Upper lobe of right lung (tissue), 1 donor: ENCODE data around the gene ENPP7. TPM values are rescaled to one million over a fixed set of nuclear protein-coding genes. Genes with fewer than 3 reads are reported as not detected.

Experiments used
- ATAC-seq: fragments of 200-7000 bp; cut with Tn5 transposase; one replicate; pipeline ENCODE4 v1.9.1; 2020; ENCODE audit warnings: mild to moderate bottlenecking, moderate library complexity
- DNase-seq: peaks from one replicate; pipeline ENCODE4 v3.0.0-alpha.2; 2020
- H3K27ac ChIP-seq: fragments of 200-600 bp; one replicate; pipeline ENCODE4 v1.8.0; 2022
- H3K27me3 ChIP-seq: fragments of 200-600 bp; one replicate; pipeline ENCODE4 v1.8.0; 2022; ENCODE audit warnings: mild to moderate bottlenecking
- H3K36me3 ChIP-seq: fragments of 200-600 bp; one replicate; pipeline ENCODE4 v1.8.0; 2022
- H3K4me1 ChIP-seq: fragments of 200-600 bp; one replicate; pipeline ENCODE4 v1.8.0; 2022
- H3K4me3 ChIP-seq: fragments of 200-600 bp; one replicate; pipeline ENCODE4 v1.8.0; 2022; ENCODE audit warnings: mild to moderate bottlenecking
- H3K9me3 ChIP-seq: fragments of 200-600 bp; one replicate; pipeline ENCODE4 v1.8.0; 2022
- intact Hi-C: fragments of 100-400 bp; cut with DNase I; formaldehyde crosslinking; loops from one replicate; pipeline ENCODE4 v1.11.0; 2022
- total RNA-seq: library from RNA; stranded (reverse); fragmentation: NEBNext Ultra II Directional; extraction: Animal tissue kit (Norgen Biotek cat#: 25700); gene quantifications from one replicate; pipeline ENCODE4 v1.2.1, GENCODE V29; 2021
- TF ChIP-seq, protein P1 (sequence below): fragments of 200-600 bp; IDR thresholded peaks from one replicate; pipeline ENCODE4 v1.8.0; 2022; ENCODE audit warnings: antibody characterized with exemption
- donor health status: DM: no; HTN: yes; CAD: no; lungs with severe emphysema.

Gene ENPP7
- total RNA-seq, 1 donor from 2014 or later: not detected

DNA sequence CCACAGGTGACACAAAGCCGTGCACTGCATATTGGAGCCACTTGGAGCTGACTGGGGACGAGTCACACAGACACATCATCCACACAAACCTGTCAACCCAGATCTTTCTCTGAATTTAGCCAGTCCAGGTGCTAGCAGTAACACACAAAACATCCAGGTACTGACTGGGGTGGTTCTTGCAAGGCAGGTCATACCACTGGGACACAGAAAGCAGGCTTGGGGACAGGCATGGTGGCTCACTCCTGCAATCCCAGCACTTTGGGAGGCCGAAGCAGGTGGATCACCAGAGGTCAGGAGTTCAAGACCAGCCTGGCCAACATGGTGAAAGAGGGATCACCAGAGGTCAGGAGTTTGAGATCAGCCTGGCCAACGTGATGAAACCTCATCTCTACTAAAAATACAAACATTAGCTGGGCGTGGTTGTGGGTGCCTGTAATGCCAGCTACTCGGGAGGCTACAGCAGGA is 14.9 kb downstream of the ENPP7 start:
- intact Hi-C loops: no loop called here
- ATAC-seq (no peak), DNase-seq (no peak)
- Histone ChIP-seq H3K9me3 (no peaks in the 10 kb centered on the region), H3K36me3 (no peaks in the 10 kb centered on the region), H3K4me1 (peaks cover 7% of the 10 kb centered on the region), H3K4me3 (no peak overlapping the region), H3K27me3 (peaks cover 68% of the 10 kb centered on the region), H3K27ac (no peak overlapping the region)
- TF ChIP-seq, protein P1, sequence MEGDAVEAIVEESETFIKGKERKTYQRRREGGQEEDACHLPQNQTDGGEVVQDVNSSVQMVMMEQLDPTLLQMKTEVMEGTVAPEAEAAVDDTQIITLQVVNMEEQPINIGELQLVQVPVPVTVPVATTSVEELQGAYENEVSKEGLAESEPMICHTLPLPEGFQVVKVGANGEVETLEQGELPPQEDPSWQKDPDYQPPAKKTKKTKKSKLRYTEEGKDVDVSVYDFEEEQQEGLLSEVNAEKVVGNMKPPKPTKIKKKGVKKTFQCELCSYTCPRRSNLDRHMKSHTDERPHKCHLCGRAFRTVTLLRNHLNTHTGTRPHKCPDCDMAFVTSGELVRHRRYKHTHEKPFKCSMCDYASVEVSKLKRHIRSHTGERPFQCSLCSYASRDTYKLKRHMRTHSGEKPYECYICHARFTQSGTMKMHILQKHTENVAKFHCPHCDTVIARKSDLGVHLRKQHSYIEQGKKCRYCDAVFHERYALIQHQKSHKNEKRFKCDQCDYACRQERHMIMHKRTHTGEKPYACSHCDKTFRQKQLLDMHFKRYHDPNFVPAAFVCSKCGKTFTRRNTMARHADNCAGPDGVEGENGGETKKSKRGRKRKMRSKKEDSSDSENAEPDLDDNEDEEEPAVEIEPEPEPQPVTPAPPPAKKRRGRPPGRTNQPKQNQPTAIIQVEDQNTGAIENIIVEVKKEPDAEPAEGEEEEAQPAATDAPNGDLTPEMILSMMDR: no peak

DNA sequence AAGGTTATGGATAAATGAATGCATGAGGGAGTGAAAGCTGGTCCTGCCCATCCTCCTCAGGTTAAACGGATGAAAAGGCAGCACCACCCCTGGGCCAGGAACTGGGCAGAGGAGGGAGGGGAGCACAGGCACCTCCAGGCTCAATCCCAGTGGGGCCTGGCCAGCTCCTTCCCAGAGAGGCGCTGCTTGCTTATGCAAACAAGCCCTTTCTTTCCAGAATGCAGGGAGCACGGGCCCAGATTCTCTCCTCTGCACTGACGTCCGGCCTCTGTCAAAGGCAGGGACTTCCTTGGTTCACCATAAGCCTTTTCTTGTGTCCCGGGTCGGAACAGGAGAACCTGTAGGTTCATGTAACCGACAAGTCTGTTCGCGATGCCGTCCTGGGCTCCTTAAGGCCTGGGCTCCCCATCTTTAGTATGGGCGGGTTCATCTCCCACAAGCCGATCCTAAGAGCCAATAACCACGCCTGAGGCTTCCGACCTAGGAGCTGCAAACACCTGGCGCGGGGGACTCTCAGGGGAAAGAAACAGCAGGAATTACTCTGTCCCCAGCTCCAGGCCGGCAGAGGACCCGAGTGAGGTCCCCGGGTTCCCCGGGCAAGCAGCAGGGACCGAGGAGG is 16.3 kb downstream of the ENPP7 start:
- Histone ChIP-seq H3K4me3 (no peak overlapping the region), H3K9me3 (no peaks in the 10 kb centered on the region), H3K36me3 (no peaks in the 10 kb centered on the region), H3K27ac (no peak overlapping the region), H3K4me1 (peaks cover 3% of the 10 kb centered on the region), H3K27me3 (peaks cover 66% of the 10 kb centered on the region)
- ATAC-seq (no peak), DNase-seq (no peak)
- TF ChIP-seq, protein P1: no peak
- intact Hi-C loops: no loop called here

DNA sequence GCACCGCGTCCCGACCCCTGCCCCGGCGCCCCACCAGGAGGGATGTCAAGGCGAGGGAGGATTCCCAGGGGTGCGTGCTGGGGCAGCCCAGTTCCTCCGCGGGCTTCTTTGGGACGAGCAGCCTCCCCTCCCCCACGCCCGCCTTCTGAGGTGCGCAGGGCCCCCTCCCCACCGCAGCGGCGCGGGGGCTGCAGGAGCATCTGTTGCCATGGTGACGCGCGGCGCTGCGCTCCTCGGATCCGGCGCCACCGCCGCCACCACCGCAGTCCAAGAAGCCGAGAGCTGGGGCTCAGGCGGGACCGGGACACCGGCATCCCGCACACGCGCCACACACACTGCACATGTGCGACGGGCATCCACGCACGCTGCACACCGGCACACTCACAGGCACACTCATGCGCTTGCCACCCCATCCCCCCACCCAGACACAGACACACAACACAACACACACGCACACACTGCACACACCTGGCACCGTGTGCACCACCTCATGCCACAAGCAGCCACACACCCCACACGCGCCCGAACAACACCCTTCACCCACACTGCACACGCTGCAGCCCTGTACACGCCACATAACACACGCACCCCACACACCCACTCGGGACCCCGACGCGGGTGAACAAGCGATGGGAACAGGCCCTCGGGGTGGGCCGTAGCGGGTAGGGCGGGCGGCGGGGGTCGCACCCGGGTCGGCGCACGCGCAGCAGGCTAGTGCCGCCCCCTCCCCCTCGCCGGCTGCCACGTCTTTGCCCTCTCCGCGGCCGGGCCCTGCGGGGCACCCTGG is 17.0 kb downstream of the ENPP7 start:
- H3K9me3 ChIP-seq: no peaks in the 10 kb centered on the region
- ATAC-seq (peak; percentile 8), DNase-seq (no peak)
- H3K4me1 ChIP-seq: no peaks in the 10 kb centered on the region
- no peak overlapping the region for H3K4me3 ChIP-seq
- H3K27ac ChIP-seq: no peak overlapping the region
- TF ChIP-seq, protein P1: no peak
- intact Hi-C loops: no loop called here
- peaks cover 65% of the 10 kb centered on the region for H3K27me3 ChIP-seq
- H3K36me3 ChIP-seq: no peaks in the 10 kb centered on the region

DNA sequence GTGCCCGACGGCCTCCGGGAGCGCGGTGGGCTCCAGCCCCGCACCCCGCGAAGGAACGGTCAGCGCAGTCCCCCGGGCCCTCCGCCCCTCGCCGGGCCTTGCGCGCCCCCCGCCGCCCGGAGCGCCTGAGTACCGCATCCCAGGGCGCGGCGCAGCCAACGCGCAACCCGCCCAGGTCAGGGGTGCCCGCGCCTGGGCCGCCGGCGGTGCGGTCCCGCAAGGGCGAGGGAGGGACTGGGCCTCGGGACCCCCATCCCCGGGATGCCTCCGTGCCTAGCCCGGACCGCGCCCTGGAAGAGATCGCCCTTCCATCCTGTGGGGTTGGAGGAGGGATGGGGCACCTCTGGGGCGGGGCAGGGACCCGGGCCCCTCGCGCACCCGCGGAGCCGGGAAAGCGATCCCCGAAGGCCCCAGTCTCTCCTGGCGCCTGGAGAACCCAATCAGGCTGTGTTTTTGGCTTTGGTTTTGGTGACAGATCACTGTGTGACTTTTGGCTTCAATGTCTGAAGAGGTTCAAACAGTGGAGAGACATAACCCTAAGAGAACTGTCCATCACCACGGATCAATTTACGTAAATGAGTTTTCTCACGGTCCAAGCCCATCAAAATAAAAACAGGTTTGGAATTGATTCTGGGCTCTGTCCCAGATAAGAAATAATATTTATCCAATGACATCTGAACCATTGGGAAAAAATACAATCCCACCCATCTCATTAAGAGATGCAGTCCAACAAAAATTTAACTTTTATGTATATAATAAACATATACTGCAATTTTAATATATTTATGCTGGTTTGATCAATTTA is 17.8 kb downstream of the ENPP7 start:
- intact Hi-C loops: no loop called here
- no peak for DNase-seq
- H3K9me3 ChIP-seq: no peaks in the 10 kb centered on the region
- H3K27ac ChIP-seq: no peak overlapping the region
- no peaks in the 10 kb centered on the region for H3K4me1 ChIP-seq
- H3K36me3 ChIP-seq: no peaks in the 10 kb centered on the region
- no peak overlapping the region for H3K4me3 ChIP-seq
- peaks cover 70% of the 10 kb centered on the region for H3K27me3 ChIP-seq
- peak; percentile 6 for ATAC-seq
- TF ChIP-seq, protein P1: no peak

DNA sequence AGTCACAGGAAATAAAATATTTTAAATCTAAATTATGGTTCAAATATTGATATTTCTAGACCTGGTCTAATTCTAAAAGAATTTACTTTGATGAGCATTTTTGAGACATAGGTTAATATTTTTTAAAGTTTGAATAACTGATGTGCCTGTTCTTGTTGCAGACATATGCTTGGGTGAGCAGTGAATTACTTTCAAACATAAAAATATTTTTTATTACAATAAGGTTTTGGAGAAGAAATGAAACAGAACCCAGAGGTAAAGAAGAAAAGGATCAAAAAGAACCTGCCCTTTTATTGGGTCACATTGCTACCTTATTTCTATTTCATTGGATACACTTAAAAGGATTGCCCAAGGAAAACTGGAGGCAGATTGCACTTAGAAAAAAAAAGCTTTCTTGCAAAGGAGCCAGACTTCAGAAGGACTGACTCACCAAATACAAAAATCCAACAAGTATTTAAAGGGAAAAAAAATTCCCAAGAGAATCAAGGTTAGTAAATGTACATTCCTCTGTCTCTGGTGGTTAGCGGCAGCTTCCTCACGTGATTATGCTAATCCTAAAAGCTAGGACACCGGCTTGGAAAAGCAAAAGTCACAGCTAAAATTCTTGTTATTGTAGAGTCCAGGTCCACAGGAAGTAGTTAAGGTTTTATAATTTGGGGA is 18.5 kb downstream of the ENPP7 start:
- Histone ChIP-seq H3K36me3 (no peaks in the 10 kb centered on the region), H3K27ac (no peak overlapping the region), H3K27me3 (peaks cover 75% of the 10 kb centered on the region), H3K9me3 (no peaks in the 10 kb centered on the region), H3K4me3 (no peak overlapping the region), H3K4me1 (no peaks in the 10 kb centered on the region)
- DNase-seq (no peak), ATAC-seq (no peak)
- intact Hi-C loops: no loop called here
- TF ChIP-seq, protein P1: no peak
